Measurements from ENCODE around the gene HDAC7. TPM values are rescaled to one million over a fixed set of nuclear protein-coding genes. Genes with fewer than 3 reads are reported as not detected.

The HDAC7 gene
- total RNA-seq: 23.7 and 35.3 TPM in 2 replicates

GRCh38 chr12:47819896-47820630, at the start of gene HDAC7:
Gene HDAC7, minus strand, starts transcription at chr12:47819903. Its CDS starts 118 bp downstream, at chr12:47819785.

GRCh38 chr12:47773062-47773857, 46.4 kb downstream of the HDAC7 start, which contains the start of gene SLC48A1:
Gene SLC48A1, plus strand, starts transcription at chr12:47773238. Its CDS starts 67 bp downstream, at chr12:47773305.

GRCh38 chr12:47758834-47759690, 60.6 kb downstream of the HDAC7 start, which contains the start of gene RAPGEF3:
Gene RAPGEF3, minus strand, starts transcription at chr12:47758880. Its CDS starts 324 bp downstream, at chr12:47758556.

Other genes with a start within 250 kb of the HDAC7 start
- 12.7 and 22.4 TPM in 2 replicates for gene RPAP3, start 113.9 kb downstream of the HDAC7 start, total RNA-seq
- under 0.01 TPM in 1 of 2 replicates, not detected in the other for gene ENDOU, start 94.4 kb downstream of the HDAC7 start, total RNA-seq
- gene RAPGEF3, start 61.0 kb downstream of the HDAC7 start, total RNA-seq: 5.1 and 8.8 TPM in 2 replicates
- gene SLC48A1, start 46.7 kb downstream of the HDAC7 start, total RNA-seq: 12.4 and 13.6 TPM in 2 replicates
- 3.8 and 6.2 TPM in 2 replicates for gene VDR, start 85.1 kb upstream of the HDAC7 start, total RNA-seq
- gene TMEM106C, start 143.7 kb upstream of the HDAC7 start, total RNA-seq: 128 and 139 TPM in 2 replicates
- gene COL2A1, start 184.6 kb upstream of the HDAC7 start, total RNA-seq: under 0.01 TPM in 2 replicates

Measured in regular cardiac myocyte (primary cell).